Neural crest cell (in vitro differentiated cells): ENCODE data around the gene MMD2. TPM values are rescaled to one million over a fixed set of nuclear protein-coding genes. Genes with fewer than 3 reads are reported as not detected.
A peak's percentile ranks its signal among the peaks of the same experiment; 100 is the strongest.

Experiments used
- DNase-seq: peaks from one replicate; pipeline ENCODE4 v3.0.0; 2021; ENCODE audit warnings: low read depth, mixed read lengths, low spot score
- H3K27ac Mint-ChIP-seq: one replicate; pipeline ENCODE4 v1.8.0; 2021; ENCODE audit warnings: mild to moderate bottlenecking, mixed read lengths; ENCODE audit not compliant: unreplicated experiment
- H3K27me3 Mint-ChIP-seq: 2 replicates; pipeline ENCODE4 v1.8.0; 2021; ENCODE audit warnings: low read depth, mild to moderate bottlenecking, mixed read lengths
- H3K36me3 Mint-ChIP-seq: 2 replicates; pipeline ENCODE4 v1.8.0; 2021; ENCODE audit warnings: low read depth, mild to moderate bottlenecking, mixed read lengths
- H3K4me1 Mint-ChIP-seq: 2 replicates; pipeline ENCODE4 v1.8.0; 2021; ENCODE audit warnings: mixed read lengths
- H3K4me3 Mint-ChIP-seq: one replicate; pipeline ENCODE4 v1.8.0; 2021; ENCODE audit warnings: mild to moderate bottlenecking, mixed read lengths
- H3K9me3 Mint-ChIP-seq: 2 replicates; pipeline ENCODE4 v1.8.0; 2021; ENCODE audit warnings: mixed read lengths
- long read RNA-seq: library from polyadenylated mRNA; unstranded; transcript quantifications from one replicate; pipeline ENCODE4 v2.0.0, GENCODE V29; 2020
- total RNA-seq: library from RNA; stranded (reverse); gene quantifications from 2 replicates; pipeline ENCODE4 v1.2.1, GENCODE V29; 2021
- TF ChIP-seq, protein P1 (sequence below): fragments of 200-600 bp; sonication (generic); conservative IDR thresholded peaks from 2 replicates; pipeline ENCODE4 v1.5.0; 2021; ENCODE audit warnings: antibody characterized with exemption, mild to moderate bottlenecking

The MMD2 gene, protein sequence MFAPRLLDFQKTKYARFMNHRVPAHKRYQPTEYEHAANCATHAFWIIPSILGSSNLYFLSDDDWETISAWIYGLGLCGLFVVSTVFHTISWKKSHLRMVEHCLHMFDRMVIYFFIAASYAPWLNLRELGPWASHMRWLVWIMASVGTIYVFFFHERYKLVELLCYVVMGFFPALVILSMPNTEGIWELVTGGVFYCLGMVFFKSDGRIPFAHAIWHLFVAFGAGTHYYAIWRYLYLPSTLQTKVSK
- total RNA-seq = 0.25 TPM in 1 of 2 replicates, not detected in the other
- long read RNA-seq = 0 reads

DNA sequence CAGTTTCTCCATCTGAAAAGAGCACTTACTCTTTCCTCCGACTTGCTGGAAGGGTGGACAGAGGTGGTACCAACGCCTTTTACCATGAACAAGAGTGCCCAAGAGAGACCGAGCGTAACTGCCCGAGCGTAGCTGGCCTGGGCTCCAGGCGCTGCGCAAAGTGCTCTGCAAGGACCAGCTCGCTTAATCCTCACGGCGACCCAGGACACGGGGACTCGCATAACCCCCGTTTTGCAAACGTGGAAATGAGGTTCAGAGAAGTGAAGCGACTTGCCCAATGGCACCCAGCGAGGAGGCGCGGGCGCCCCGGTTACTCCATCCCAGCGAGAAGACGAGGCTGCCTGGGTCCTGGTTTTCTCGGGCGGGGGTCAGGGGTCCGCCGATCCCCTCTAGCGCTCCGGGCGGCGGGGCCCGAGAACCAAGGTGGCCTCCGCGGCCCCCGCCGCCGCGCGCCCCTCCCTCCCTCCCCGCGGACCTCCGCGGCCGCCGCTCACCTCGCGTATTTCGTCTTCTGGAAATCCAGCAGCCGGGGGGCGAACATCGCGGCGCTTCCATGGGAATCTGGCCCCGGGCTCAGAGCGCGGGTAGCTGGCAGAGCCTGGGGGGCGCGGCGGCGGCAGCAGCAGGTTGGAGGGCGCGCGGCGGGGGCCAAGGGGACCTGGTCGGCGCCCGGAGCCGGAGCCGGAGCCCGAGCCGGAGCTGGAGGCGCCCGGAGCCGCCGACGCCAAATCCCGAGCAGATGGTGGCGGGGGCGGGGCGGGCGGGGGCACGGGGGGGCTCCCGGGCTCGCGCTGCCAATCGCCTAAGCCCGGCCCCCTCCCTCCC lies at the start of gene MMD2:
Gene MMD2 (minus strand): TSS at position 711 of the 825 bp plus-strand sequence. CDS start 170 bp downstream, at position 541.
- no peak for DNase-seq
- TF ChIP-seq, protein P1, sequence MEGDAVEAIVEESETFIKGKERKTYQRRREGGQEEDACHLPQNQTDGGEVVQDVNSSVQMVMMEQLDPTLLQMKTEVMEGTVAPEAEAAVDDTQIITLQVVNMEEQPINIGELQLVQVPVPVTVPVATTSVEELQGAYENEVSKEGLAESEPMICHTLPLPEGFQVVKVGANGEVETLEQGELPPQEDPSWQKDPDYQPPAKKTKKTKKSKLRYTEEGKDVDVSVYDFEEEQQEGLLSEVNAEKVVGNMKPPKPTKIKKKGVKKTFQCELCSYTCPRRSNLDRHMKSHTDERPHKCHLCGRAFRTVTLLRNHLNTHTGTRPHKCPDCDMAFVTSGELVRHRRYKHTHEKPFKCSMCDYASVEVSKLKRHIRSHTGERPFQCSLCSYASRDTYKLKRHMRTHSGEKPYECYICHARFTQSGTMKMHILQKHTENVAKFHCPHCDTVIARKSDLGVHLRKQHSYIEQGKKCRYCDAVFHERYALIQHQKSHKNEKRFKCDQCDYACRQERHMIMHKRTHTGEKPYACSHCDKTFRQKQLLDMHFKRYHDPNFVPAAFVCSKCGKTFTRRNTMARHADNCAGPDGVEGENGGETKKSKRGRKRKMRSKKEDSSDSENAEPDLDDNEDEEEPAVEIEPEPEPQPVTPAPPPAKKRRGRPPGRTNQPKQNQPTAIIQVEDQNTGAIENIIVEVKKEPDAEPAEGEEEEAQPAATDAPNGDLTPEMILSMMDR = no peak
- Mint-ChIP-seq H3K27me3 (peaks cover 57% of the 10 kb centered on the region), H3K4me3 (peak within 1 kb of the TSS; percentile 79), H3K36me3 (no peaks in the 10 kb centered on the region), H3K9me3 (peaks cover 5% of the 10 kb centered on the region), H3K27ac (no peak within 1 kb of the TSS), H3K4me1 (peaks cover 6% of the 10 kb centered on the region)

- peaks cover 10% of the 10 kb centered on the region for H3K9me3 Mint-ChIP-seq
- peaks cover 35% of the 10 kb centered on the region for H3K36me3 Mint-ChIP-seq
- no peaks in the 10 kb centered on the region for H3K4me1 Mint-ChIP-seq
- H3K27me3 Mint-ChIP-seq = no peaks in the 10 kb centered on the region
- no peak for DNase-seq
- H3K27ac Mint-ChIP-seq = no peak overlapping the region
- TF ChIP-seq, protein P1 = no peak
- no peak overlapping the region for H3K4me3 Mint-ChIP-seq
Observed at GRCh38 chr7:5005066-5005465, 46.1 kb upstream of the MMD2 start.

DNA sequence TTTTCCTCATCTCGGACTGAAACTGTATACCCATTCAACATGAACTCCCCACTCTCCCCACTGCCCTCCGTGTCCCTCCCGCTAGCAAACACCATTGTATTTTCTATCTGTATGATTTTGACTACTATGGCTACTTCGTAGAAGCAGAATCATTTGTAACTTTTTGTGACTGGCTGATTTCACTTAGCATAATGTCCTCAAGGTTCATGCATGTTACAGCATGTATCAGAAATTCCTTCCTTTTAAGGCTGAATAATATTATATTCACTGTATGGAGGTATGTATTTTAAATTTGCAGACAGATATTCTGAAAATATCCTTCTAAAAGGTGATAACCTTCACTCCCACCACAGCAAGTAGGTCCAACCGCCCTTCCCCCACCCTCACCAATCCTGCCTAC lies 42.9 kb upstream of the MMD2 start:
- H3K4me3 Mint-ChIP-seq = no peak overlapping the region
- no peaks in the 10 kb centered on the region for H3K4me1 Mint-ChIP-seq
- H3K9me3 Mint-ChIP-seq = no peaks in the 10 kb centered on the region
- no peak overlapping the region for H3K27ac Mint-ChIP-seq
- peaks cover 31% of the 10 kb centered on the region for H3K36me3 Mint-ChIP-seq
- TF ChIP-seq, protein P1 = no peak
- H3K27me3 Mint-ChIP-seq = no peaks in the 10 kb centered on the region
- DNase-seq = no peak

- Mint-ChIP-seq H3K9me3 (no peaks in the 10 kb centered on the region), H3K4me1 (no peaks in the 10 kb centered on the region), H3K36me3 (peaks cover 31% of the 10 kb centered on the region), H3K27ac (no peak overlapping the region), H3K4me3 (no peak overlapping the region), H3K27me3 (no peaks in the 10 kb centered on the region)
- TF ChIP-seq, protein P1 = no peak
- DNase-seq = no peak
Observed at GRCh38 chr7:5001003-5001402, 42.0 kb upstream of the MMD2 start.

DNA sequence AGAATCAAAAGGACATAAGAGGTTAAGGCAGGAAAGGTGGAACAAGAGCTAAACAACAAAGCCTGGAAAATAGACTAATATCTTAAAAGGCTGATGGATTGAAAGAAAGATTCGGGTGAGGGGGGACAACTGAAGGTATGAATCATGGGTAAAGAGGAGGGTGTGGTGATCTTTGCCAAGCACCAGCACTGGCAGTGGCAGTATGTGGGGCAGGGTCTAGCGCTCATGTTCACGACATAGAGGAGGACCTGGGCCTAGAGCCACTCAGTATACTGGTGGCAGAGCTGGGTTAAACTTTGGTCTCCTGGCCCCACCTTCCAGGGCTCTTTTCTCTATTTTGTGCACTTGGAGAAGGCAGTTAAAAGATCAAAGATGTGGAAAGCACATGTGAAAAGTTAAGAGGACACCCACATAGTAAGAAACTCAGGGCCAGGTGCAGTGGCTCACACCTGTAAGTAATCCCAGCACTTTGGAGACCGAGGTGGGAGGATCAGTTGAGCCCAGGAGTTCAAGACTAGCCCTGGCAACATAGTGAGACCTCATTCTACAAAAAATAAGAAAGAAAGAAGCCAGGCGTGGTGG lies 40.5 kb upstream of the MMD2 start:
- no peak for DNase-seq
- no peaks in the 10 kb centered on the region for H3K27me3 Mint-ChIP-seq
- peaks cover 27% of the 10 kb centered on the region for H3K36me3 Mint-ChIP-seq
- TF ChIP-seq, protein P1 = no peak
- no peak overlapping the region for H3K27ac Mint-ChIP-seq
- H3K4me1 Mint-ChIP-seq = no peaks in the 10 kb centered on the region
- no peak overlapping the region for H3K4me3 Mint-ChIP-seq
- no peaks in the 10 kb centered on the region for H3K9me3 Mint-ChIP-seq
